DOHH2 (cell line): Measurements from ENCODE around the gene KRTAP10-5.

Experiments used
- H3F3A ChIP-seq: fragments of 200-600 bp; sonication (generic), shearing (Covaris generic); 2 replicates; pipeline ENCODE4 v1.6.0; 2016; ENCODE audit warnings: antibody characterized with exemption, mild to moderate bottlenecking; ENCODE audit not compliant: control insufficient read depth, insufficient read depth
- H3K27ac ChIP-seq: fragments of 200-600 bp; sonication (generic); 2 replicates; pipeline ENCODE4 v1.5.1; 2014; ENCODE audit warnings: low read depth, mild to moderate bottlenecking, low read length, moderate library complexity
- H3K27me3 ChIP-seq: fragments of 200-600 bp; sonication (generic); 2 replicates; pipeline ENCODE4 v1.6.1; 2014; ENCODE audit warnings: mild to moderate bottlenecking, low read length, mixed read lengths; ENCODE audit not compliant: control insufficient read depth
- H3K36me3 ChIP-seq: fragments of 200-600 bp; sonication (generic); 2 replicates; pipeline ENCODE4 v1.6.1; 2014; ENCODE audit warnings: mild to moderate bottlenecking, low read length, moderate library complexity, mixed read lengths; ENCODE audit not compliant: control insufficient read depth
- H3K4me1 ChIP-seq: fragments of 200-600 bp; sonication (generic); 2 replicates; pipeline ENCODE4 v1.6.1; 2014; ENCODE audit warnings: mild to moderate bottlenecking, low read length, mixed read lengths; ENCODE audit not compliant: control insufficient read depth
- H3K4me2 ChIP-seq: fragments of 200-600 bp; sonication (generic); 2 replicates; pipeline ENCODE4 v1.6.0; 2014; ENCODE audit warnings: mild to moderate bottlenecking, low read length, moderate library complexity
- H3K4me3 ChIP-seq: fragments of 200-600 bp; sonication (generic); 2 replicates; pipeline ENCODE4 v1.5.1; 2014; ENCODE audit warnings: mild to moderate bottlenecking, low read length, mixed read lengths
- H3K79me2 ChIP-seq: fragments of 200-600 bp; sonication (generic); 2 replicates; pipeline ENCODE4 v1.6.1; 2014; ENCODE audit warnings: mild to moderate bottlenecking, low read length, mixed read lengths; ENCODE audit not compliant: control insufficient read depth
- H3K9me2 ChIP-seq: fragments of 200-600 bp; sonication (generic); replicated peaks from 2 replicates; pipeline ENCODE4 v1.6.1; 2014; ENCODE audit warnings: mild to moderate bottlenecking, low read length, mixed read lengths; ENCODE audit not compliant: control insufficient read depth
- H3K9me3 ChIP-seq: fragments of 200-600 bp; sonication (generic); 2 replicates; pipeline ENCODE4 v1.6.1; 2014; ENCODE audit warnings: antibody characterized with exemption, low read length, mixed read lengths; ENCODE audit not compliant: control insufficient read depth, insufficient read depth
- H4K20me1 ChIP-seq: fragments of 200-600 bp; sonication (generic); 2 replicates; pipeline ENCODE4 v1.6.0; 2014; ENCODE audit warnings: low read depth, mild to moderate bottlenecking, antibody characterized with exemption, low read length, moderate library complexity; ENCODE audit not compliant: control insufficient read depth, insufficient read depth
- EZH2phosphoT487 ChIP-seq: fragments of 200-600 bp; sonication (generic); IDR thresholded peaks from 2 replicates; pipeline ENCODE4 v1.6.1; 2017; ENCODE audit warnings: borderline replicate concordance, mild to moderate bottlenecking, antibody characterized with exemption, low read length, moderate library complexity, mixed read lengths
- TF ChIP-seq, protein P1 (sequence below): fragments of 200-600 bp; sonication (generic); IDR thresholded peaks from one replicate; pipeline ENCODE4 v1.5.1; 2014; ENCODE audit warnings: antibody characterized with exemption, mild to moderate bottlenecking, low read depth, low read length; ENCODE audit not compliant: poor library complexity, severe bottlenecking

The KRTAP10-5 gene

DNA sequence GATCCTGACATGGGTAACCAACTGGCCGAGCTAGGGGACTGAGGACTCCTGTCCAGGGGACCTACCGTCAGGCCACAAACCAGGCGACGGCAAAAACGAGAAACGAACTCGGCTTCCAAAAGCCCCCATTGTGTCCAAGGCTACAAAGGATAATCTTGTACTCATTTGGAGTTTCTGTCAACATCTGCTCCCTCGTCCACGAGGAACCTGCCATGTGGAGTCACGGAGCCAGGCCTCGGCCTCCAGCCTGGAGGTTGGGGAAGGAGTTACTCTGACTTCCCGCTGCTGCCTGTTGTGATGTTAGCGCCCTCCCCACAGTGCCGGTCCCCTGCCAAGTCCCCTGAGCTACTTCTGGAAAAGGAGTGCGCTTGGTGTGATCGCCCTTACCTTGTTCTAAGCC lies 47.7 kb downstream of the KRTAP10-5 start:
- no peaks in the 10 kb centered on the region for H3K79me2 ChIP-seq

DNA sequence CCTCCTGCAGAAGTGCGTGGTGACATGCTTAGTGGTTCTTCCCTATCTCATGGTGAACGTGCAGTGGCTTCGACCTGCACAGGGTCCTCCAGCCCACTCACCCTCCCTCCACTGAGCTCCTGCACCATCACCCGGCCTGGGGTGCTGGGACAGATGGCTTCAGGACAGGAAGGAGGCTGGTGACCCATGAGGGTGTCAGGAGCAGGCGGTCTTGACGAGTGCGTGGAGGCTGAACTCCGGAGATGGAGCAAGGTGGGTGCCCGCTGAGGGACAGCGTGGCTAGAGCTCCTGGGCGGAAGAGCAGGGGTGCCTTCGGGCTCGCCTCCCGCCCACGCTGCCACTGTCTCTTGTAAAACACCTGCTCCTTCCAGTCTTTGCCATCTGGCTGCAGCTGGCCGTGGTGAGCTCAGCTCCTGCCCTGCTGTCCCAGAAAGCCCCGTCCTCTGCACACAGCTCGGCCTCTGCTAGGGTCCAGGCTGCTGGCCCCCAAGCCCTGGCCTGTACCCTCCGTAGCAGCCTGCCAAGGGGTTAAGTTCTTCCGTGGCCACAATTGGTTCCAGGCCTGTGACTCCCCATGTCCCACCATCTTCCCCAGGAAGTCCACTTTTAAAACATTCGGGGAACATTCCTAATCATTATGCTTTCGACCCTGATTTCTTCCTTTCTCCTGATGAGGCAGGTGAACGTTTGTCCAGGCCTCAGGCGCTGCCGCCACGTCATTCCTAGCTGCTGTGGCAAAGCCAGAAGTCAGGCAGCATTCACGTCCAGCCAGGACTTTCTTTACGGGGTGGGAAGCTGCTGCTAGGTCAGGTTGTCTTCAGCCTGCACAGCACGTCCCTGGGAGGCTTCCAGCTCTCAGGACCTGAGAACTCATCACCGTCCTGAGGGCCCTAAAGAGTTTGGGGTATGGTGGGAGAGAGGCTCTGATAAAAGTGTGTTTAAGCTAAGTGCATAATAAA lies 48.5 kb downstream of the KRTAP10-5 start:
- H3K27me3 ChIP-seq = no peaks in the 10 kb centered on the region

More for the DNA sequence above, 47.7 kb downstream of the KRTAP10-5 start:
- Histone ChIP-seq H3K4me1 (no peaks in the 10 kb centered on the region), H3K9me2 (no peaks in the 10 kb centered on the region), H4K20me1 (no peaks in the 10 kb centered on the region), H3K27ac (no peak overlapping the region), H3F3A (no peaks in the 10 kb centered on the region), H3K4me2 (no peak overlapping the region), H3K9me3 (no peaks in the 10 kb centered on the region), H3K36me3 (no peaks in the 10 kb centered on the region), H3K27me3 (no peaks in the 10 kb centered on the region), H3K4me3 (no peak overlapping the region)
- no peak for TF ChIP-seq EZH2phosphoT487
- TF ChIP-seq, protein P1, sequence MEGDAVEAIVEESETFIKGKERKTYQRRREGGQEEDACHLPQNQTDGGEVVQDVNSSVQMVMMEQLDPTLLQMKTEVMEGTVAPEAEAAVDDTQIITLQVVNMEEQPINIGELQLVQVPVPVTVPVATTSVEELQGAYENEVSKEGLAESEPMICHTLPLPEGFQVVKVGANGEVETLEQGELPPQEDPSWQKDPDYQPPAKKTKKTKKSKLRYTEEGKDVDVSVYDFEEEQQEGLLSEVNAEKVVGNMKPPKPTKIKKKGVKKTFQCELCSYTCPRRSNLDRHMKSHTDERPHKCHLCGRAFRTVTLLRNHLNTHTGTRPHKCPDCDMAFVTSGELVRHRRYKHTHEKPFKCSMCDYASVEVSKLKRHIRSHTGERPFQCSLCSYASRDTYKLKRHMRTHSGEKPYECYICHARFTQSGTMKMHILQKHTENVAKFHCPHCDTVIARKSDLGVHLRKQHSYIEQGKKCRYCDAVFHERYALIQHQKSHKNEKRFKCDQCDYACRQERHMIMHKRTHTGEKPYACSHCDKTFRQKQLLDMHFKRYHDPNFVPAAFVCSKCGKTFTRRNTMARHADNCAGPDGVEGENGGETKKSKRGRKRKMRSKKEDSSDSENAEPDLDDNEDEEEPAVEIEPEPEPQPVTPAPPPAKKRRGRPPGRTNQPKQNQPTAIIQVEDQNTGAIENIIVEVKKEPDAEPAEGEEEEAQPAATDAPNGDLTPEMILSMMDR = no peak

DNA sequence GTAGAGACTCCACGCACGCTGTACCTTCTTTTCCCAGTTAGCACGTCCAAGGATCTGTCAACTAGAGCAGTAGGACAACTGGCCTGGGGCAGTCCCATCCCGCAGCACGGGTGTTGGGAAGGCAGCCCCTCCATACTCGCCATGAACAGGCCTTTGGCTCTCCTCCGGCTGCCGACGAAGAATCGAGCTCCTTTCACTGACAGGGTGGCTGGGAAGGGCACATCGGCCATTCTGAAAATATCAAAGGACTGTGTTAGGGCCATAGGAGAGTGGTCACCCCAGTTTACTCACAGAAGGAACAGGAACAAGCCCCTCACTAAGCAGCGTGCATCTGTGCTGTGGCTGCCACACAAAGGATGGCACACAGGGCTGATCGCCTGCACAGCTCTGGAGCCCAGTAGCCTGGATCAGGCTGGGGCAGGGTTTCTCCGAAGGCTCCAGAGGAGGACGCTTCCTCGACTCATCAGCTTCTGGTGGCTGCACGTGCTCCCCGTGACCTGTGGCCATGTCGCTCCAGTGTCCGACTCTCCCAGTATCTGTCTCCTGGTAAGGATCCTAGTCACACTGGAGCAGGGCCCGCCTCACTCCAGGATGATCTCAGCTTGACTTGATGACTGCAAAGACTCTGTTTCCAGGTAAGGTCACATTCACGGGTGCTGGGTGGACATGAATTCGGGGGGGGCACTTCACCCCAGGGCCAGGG lies 49.4 kb downstream of the KRTAP10-5 start:
- no peak for TF ChIP-seq EZH2phosphoT487
- TF ChIP-seq, protein P1 = no peak
- Histone ChIP-seq H3K4me2 (no peak overlapping the region), H3K27me3 (no peaks in the 10 kb centered on the region), H3K4me3 (no peak overlapping the region), H3K4me1 (no peaks in the 10 kb centered on the region), H3K9me3 (no peaks in the 10 kb centered on the region), H3K36me3 (no peaks in the 10 kb centered on the region), H4K20me1 (no peaks in the 10 kb centered on the region), H3K27ac (no peak overlapping the region), H3F3A (no peaks in the 10 kb centered on the region), H3K79me2 (no peaks in the 10 kb centered on the region), H3K9me2 (no peaks in the 10 kb centered on the region)

More for the DNA sequence above, 48.5 kb downstream of the KRTAP10-5 start:
- TF ChIP-seq, protein P1 = no peak
- no peak for TF ChIP-seq EZH2phosphoT487
- Histone ChIP-seq H3K9me3 (no peaks in the 10 kb centered on the region), H3K36me3 (no peaks in the 10 kb centered on the region), H4K20me1 (no peaks in the 10 kb centered on the region), H3K79me2 (no peaks in the 10 kb centered on the region), H3K4me1 (no peaks in the 10 kb centered on the region), H3F3A (no peaks in the 10 kb centered on the region), H3K4me2 (no peak overlapping the region), H3K9me2 (no peaks in the 10 kb centered on the region), H3K4me3 (no peak overlapping the region), H3K27ac (no peak overlapping the region)
